CD1c-positive myeloid dendritic cell (primary cell): ENCODE data around the gene SLC39A9.
"Not testable (repeated sequence)": the region's sequence is repeated elsewhere in the genome, so short reads cannot be mapped to it uniquely, and the experiment has no call there.

Source experiments
- DNase-seq: peaks from one replicate; pipeline ENCODE4 v3.0.0-alpha.2; 2016; ENCODE audit errors: extremely low spot score

The SLC39A9 gene

GRCh38 chr14:69368381-69368780, 30.1 kb upstream of the SLC39A9 start:
- no peak for DNase-seq

DNA sequence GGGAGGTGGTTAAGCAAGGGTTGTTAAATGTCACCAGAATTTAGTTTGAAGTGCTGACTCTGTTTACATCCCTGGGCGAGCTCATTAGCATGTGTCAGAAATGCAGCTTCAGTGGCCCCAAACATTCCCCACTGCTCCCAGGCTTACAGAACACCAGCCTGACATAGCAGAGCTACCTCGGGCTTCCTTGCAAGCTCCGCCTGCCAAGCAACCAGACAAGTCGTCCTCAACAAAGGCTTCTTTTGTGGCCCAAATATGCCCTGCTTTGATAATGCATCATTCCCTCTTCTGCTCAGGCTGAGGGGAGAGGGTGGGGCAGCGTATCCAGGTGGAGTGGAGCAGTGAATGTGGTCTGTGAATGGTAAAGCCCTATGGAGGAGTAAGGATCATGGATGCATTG, 28.4 kb upstream of the SLC39A9 start:
- no peak for DNase-seq

- no peak for DNase-seq
These were observed 26.3 kb upstream of the SLC39A9 start for GRCh38 chr14:69372146-69372545.

GRCh38 chr14:69373104-69373503, 25.4 kb upstream of the SLC39A9 start:
- DNase-seq: no peak

DNA sequence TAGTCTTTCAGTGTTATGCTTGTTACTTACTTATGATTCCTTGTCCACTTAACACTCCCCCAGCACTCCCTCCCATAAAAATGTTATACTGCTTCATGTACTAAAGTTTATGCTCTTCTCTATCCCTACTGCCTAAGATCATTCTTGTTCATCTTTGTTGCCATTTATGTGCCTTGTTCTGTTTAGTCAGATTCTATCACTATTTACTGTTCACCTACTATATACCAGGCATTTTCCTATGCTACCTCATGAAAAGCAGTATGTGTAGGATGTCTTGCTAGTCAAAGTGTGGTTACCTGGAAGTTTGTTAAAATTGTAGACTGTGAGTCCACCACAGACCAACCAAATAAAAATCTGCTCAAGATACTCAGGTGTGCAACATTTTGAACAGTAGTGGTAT, 24.3 kb upstream of the SLC39A9 start:
- DNase-seq: no peak

DNA sequence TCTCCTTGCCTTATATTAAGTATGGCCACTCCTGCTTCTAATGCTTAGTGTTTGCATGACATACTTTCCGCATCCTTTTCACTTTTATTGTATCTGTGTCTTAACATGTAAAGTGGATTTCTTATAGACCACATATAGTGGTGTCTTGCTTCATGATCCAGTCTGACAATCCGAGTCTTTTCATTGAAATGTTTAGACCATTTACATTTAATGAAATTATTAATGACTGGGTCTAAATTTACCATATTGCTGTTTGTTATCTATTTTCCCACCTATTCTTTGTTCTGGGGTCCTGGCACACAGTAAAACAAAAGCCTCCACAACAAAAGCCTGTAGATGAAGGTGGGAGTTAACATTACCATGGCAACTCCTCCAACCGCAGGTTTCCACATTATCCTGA, 23.3 kb upstream of the SLC39A9 start:
- DNase-seq: no peak

GRCh38 chr14:69375722-69376121, 22.8 kb upstream of the SLC39A9 start:
- no peak for DNase-seq

- no peak for DNase-seq
These were observed 22.1 kb upstream of the SLC39A9 start for GRCh38 chr14:69376439-69376838.

DNA sequence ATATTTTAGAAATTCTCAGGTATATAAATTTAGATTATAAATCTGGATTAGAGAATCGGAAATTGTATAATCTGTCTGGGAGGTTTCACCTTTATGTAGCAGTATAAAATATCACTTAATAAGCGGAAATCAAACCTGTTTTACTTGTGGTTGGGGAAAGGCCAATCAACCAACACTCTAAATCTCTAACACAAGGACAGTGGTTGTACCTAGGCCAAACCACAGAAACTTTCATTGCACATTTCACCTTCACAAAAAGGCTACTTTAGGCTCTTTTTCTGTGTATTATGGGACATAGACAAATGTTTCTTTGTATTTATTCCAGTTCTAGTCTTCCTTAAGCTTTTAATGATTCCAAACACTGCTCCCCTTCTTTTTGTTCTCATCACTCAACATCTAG, 20.2 kb upstream of the SLC39A9 start:
- DNase-seq: no peak

DNA sequence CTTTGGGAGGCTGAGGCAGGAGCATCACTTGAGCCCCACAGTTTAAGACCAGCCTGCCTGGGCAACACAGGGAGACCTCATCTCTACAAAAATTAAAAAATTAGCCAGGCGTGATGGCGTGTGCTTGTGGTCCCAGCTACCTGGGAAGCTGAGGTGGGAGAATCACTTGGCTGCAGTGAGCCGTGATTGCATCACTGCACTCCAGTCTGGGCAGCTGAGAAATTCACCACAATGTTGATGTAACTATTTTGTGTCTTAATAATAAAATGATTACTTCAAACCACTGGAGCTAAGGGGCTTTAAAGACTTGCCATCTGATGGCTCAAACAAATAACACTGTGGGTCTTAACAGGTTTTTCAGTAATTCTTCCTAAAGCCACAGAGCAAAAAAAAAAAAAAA, 11.2 kb upstream of the SLC39A9 start:
- no peak for DNase-seq

GRCh38 chr14:69391400-69391799, 7.1 kb upstream of the SLC39A9 start:
- DNase-seq: not testable (repeated sequence)

DNA sequence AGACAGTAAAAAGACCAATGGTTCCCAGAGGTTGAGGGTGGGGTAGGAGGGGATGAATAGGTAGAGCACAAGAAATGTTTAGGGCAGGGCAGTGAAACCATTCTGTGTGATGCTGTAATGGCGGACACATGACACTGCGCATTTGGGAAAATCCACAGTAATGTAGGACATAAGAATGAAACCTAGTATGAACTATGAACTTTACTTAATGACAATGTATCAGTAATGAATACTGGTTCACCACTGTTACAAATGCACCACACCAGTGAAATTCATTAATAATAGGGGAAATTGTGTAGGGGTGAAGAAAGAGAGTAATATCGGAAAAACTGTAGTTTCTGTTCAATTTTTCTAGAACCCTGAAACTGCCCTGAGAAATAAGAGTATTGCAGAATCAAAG, 6.0 kb upstream of the SLC39A9 start:
- DNase-seq: no peak

GRCh38 chr14:69395929-69396328, 2.6 kb upstream of the SLC39A9 start:
- DNase-seq: no peak

DNA sequence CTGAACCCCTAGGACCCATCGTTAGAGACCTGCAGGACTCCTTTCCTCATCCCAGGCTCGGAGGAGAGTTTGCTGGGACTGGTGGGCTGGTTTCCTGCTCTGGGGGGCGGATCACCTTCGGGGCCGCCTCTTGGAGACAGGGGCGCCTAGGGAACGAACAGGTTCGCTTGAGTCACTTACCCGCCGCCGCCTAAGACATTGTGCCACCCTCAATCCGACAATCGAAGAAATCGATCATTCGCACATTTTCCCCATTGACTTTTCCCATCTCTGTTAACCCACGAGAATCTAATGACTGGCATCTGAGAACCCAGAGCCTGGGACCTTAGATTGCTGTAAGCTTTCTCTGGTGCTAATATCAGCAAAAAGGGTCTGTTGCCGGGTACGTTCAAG, 322 bp downstream of the SLC39A9 start:
- DNase-seq: no peak

DNA sequence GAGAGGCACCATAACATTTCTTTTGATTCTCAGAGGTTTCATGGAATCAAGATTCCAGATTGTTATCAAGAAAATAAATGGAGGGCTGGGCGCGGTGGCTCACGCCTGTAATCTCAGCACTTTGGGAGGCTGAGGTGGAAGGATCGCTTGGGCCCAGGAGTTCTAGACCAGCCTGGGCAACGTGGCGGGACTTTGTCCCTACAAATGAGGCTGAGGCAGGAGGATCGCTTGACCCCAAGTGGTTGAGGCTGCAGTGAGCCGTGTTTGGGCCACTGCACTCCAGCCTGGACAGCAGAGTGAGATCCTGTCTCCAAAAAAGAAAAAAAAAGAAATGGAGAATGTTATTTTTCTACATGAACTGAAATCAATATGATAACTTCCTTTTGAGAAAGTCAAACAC, 1.3 kb downstream of the SLC39A9 start:
- no peak for DNase-seq

GRCh38 chr14:69400154-69400553, 1.7 kb downstream of the SLC39A9 start:
- DNase-seq: no peak

- peak; percentile 28 for DNase-seq
These were observed 3.3 kb downstream of the SLC39A9 start for GRCh38 chr14:69401841-69402240.

- no peak for DNase-seq
These were observed 6.0 kb downstream of the SLC39A9 start for GRCh38 chr14:69404478-69404877.

- DNase-seq: no peak
These were observed 6.4 kb downstream of the SLC39A9 start for GRCh38 chr14:69404883-69405282.

GRCh38 chr14:69405762-69406161, 7.3 kb downstream of the SLC39A9 start:
- no peak for DNase-seq

- peak; percentile 28 for DNase-seq
These were observed 10.0 kb downstream of the SLC39A9 start for GRCh38 chr14:69408331-69408960.

- no peak for DNase-seq
These were observed 15.0 kb downstream of the SLC39A9 start for GRCh38 chr14:69413483-69413882.

DNA sequence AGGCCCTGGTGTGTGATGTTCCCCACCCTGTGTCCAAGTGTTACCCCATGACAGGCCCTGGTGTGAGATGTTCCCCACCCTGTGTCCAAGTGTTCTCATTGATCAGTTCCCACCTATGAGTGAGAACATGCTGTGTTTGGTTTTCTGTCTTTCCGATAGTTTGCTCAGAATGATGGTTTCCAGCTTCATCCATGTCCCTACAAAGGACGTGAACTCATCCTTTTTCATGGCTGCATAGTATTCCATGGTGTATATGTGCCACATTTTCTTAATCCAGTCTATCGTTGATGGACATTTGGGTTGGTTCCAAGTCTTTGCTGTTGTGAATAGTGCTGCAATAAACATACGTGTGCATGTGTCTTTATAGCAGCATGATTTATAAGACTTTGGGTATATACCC, 17.6 kb downstream of the SLC39A9 start:
- not testable (repeated sequence) for DNase-seq

- no peak for DNase-seq
These were observed 24.8 kb downstream of the SLC39A9 start for GRCh38 chr14:69423279-69423678.
